IMR-90 (cell line): ENCODE results near the gene PSPH. TPM values are rescaled to one million over a fixed set of nuclear protein-coding genes. Genes with fewer than 3 reads are reported as not detected.

Experiments used
- ATAC-seq: fragments of 200-7000 bp; cut with Tn5 transposase; 2 replicates; pipeline ENCODE4 v1.9.1; 2020; ENCODE audit warnings: low read depth, mild to moderate bottlenecking, moderate library complexity
- BruUV-seq: library from RNA; stranded (reverse); fragments of 400-500 nt; replicated peaks from 2 replicates; lab custom pipeline; 2021; lab: Mats Ljungman, UMichigan
- CTCF ChIA-PET: fragments of 300-600 bp; formaldehyde crosslinking; extraction: SDS; loops from one replicate; lab custom pipeline; 2021; ENCODE audit warnings: antibody characterized with exemption; lab: Yijun Ruan, JAX
- POLR2A ChIA-PET: fragments of 300-600 bp; sonication (Branson Sonifier 250); formaldehyde crosslinking; loops from one replicate; lab custom pipeline; 2022; ENCODE audit warnings: antibody characterized with exemption; ENCODE audit not compliant: unreplicated experiment; lab: Charles Lee
- DNase-seq: peaks from one replicate; pipeline ENCODE4 v3.0.0; 2013
- H2AFZ ChIP-seq: replicated peaks from 2 replicates; pipeline ENCODE3; 2013; ENCODE audit warnings: low read length, mild to moderate bottlenecking; ENCODE audit not compliant: poor library complexity
- H2AK5ac ChIP-seq: 2 replicates; pipeline ENCODE4 v1.6.1; 2013; ENCODE audit warnings: low read depth, low read length, inconsistent platforms
- H2AK9ac ChIP-seq: replicated peaks from 2 replicates; pipeline ENCODE3; 2013; ENCODE audit warnings: mild to moderate bottlenecking, low read depth, low read length, moderate library complexity; ENCODE audit not compliant: poor library complexity
- H2BK120ac ChIP-seq: 2 replicates; pipeline ENCODE4 v1.6.1; 2013; ENCODE audit warnings: low read depth, low read length, inconsistent platforms
- H2BK15ac ChIP-seq: 3 replicates; pipeline ENCODE4 v1.6.1; 2013; ENCODE audit warnings: low read depth, low read length, inconsistent platforms
- H2BK20ac ChIP-seq: 2 replicates; pipeline ENCODE4 v1.6.1; 2013; ENCODE audit warnings: low read depth, mild to moderate bottlenecking, inconsistent platforms, low read length, moderate library complexity
- H2BK5ac ChIP-seq: 2 replicates; pipeline ENCODE4 v1.6.1; 2013; ENCODE audit warnings: mild to moderate bottlenecking, low read depth, low read length, inconsistent platforms; ENCODE audit not compliant: poor library complexity, severe bottlenecking
- H3K14ac ChIP-seq: replicated peaks from 2 replicates; pipeline ENCODE4 v1.6.1; 2013; ENCODE audit warnings: low read depth, low read length, inconsistent platforms
- H3K18ac ChIP-seq: 2 replicates; pipeline ENCODE4 v1.6.1; 2013; ENCODE audit warnings: low read depth, low read length, control low read depth
- H3K23ac ChIP-seq: 2 replicates; pipeline ENCODE4 v1.6.1; 2013; ENCODE audit warnings: low read depth, low read length, inconsistent platforms
- H3K27ac ChIP-seq: 2 replicates; pipeline ENCODE4 v1.5.1; 2013; ENCODE audit warnings: mild to moderate bottlenecking, control low read depth, low read length; ENCODE audit not compliant: insufficient read depth
- H3K27me3 ChIP-seq: 2 replicates; pipeline ENCODE4 v1.6.1; 2013; ENCODE audit warnings: low read length; ENCODE audit not compliant: control insufficient read depth, insufficient read depth
- H3K36me3 ChIP-seq: 2 replicates; pipeline ENCODE4 v1.6.1; 2013; ENCODE audit warnings: low read length, mixed read lengths; ENCODE audit not compliant: control insufficient read depth, insufficient read depth
- H3K4ac ChIP-seq: 2 replicates; pipeline ENCODE4 v1.6.1; 2013; ENCODE audit warnings: low read depth, low read length, inconsistent platforms
- H3K4me1 ChIP-seq: 2 replicates; pipeline ENCODE4 v1.6.1; 2013; ENCODE audit warnings: low read length, mixed read lengths; ENCODE audit not compliant: control insufficient read depth, insufficient read depth
- H3K4me2 ChIP-seq: 2 replicates; pipeline ENCODE4 v1.6.1; 2013; ENCODE audit warnings: low read depth, mild to moderate bottlenecking, control low read depth, low read length, moderate library complexity
- H3K4me3 ChIP-seq: 2 replicates; pipeline ENCODE4 v1.5.1; 2013; ENCODE audit warnings: low read depth, mild to moderate bottlenecking, control low read depth, low read length, moderate library complexity; ENCODE audit not compliant: insufficient read depth
- H3K56ac ChIP-seq: 2 replicates; pipeline ENCODE4 v1.6.1; 2013; ENCODE audit warnings: low read length, inconsistent platforms; ENCODE audit not compliant: insufficient read depth; ENCODE audit errors: extremely low read depth
- H3K79me1 ChIP-seq, 2 experiments: 2 replicates each; pipeline ENCODE4 v1.6.1; 2013; ENCODE audit warnings: low read length in 2 of 2, inconsistent platforms in 1 of 2, low read depth in 1 of 2
- H3K9ac ChIP-seq: 2 replicates; pipeline ENCODE4 v1.6.1; 2013; ENCODE audit warnings: low read depth, low read length, control low read depth
- H3K9me1 ChIP-seq: 2 replicates; pipeline ENCODE4 v1.6.1; 2013; ENCODE audit warnings: low read length, inconsistent platforms; ENCODE audit not compliant: insufficient read depth
- H3K9me3 ChIP-seq: 2 replicates; pipeline ENCODE4 v1.6.1; 2013; ENCODE audit warnings: low read length; ENCODE audit not compliant: control insufficient read depth, insufficient read depth
- H4K20me1 ChIP-seq: 2 replicates; pipeline ENCODE4 v1.6.1; 2013; ENCODE audit warnings: low read length, inconsistent platforms; ENCODE audit not compliant: insufficient read depth
- H4K5ac ChIP-seq: 2 replicates; pipeline ENCODE4 v1.6.1; 2013; ENCODE audit warnings: mild to moderate bottlenecking, low read depth, low read length, control low read depth
- H4K8ac ChIP-seq, 2 experiments: 2 replicates each; pipeline ENCODE4 v1.6.1; 2013; ENCODE audit warnings: low read depth in 2 of 2, low read length in 2 of 2, control low read depth in 1 of 2, inconsistent platforms in 1 of 2
- H4K91ac ChIP-seq: 2 replicates; pipeline ENCODE4 v1.6.1; 2013; ENCODE audit warnings: low read depth, low read length, inconsistent platforms; ENCODE audit not compliant: insufficient read depth
- BHLHE40 ChIP-seq: fragments of 150-350 bp; IDR thresholded peaks from 2 replicates; pipeline ENCODE4 v1.6.1; 2016; ENCODE audit warnings: mild to moderate bottlenecking, low read depth, low read length
- CEBPB ChIP-seq: IDR thresholded peaks from 2 replicates; pipeline ENCODE4 v1.6.1; 2012; ENCODE audit warnings: low read depth, low read length, improper control_type of control experiment
- CHD1 ChIP-seq: IDR thresholded peaks from 2 replicates; pipeline ENCODE4 v1.6.1; 2012; ENCODE audit warnings: low read depth, low read length, improper control_type of control experiment
- ELK1 ChIP-seq: fragments of 150-350 bp; IDR thresholded peaks from 2 replicates; pipeline ENCODE4 v1.6.1; 2016; ENCODE audit warnings: low read depth, mild to moderate bottlenecking, low read length, moderate library complexity, borderline replicate concordance
- FOS ChIP-seq: fragments of 150-350 bp; IDR thresholded peaks from 2 replicates; pipeline ENCODE4 v1.6.1; 2016; ENCODE audit warnings: low read depth, low read length
- MAFK ChIP-seq: IDR thresholded peaks from 2 replicates; pipeline ENCODE4 v1.6.1; 2012; ENCODE audit warnings: low read depth, low read length, improper control_type of control experiment
- MAZ ChIP-seq: IDR thresholded peaks from 2 replicates; pipeline ENCODE4 v1.6.1; 2012; ENCODE audit warnings: low read depth, mild to moderate bottlenecking, low read length, improper control_type of control experiment, moderate library complexity, borderline replicate concordance
- MXI1 ChIP-seq: IDR thresholded peaks from 2 replicates; pipeline ENCODE4 v1.6.1; 2012; ENCODE audit warnings: low read depth, mild to moderate bottlenecking, low read length, moderate library complexity, borderline replicate concordance
- NFE2L2 ChIP-seq: fragments of 150-350 bp; IDR thresholded peaks from 2 replicates; pipeline ENCODE4 v1.6.1; 2016; ENCODE audit warnings: low read depth, mild to moderate bottlenecking, low read length
- RAD21 ChIP-seq: IDR thresholded peaks from 2 replicates; pipeline ENCODE4 v1.6.1; 2012; ENCODE audit warnings: low read length, improper control_type of control experiment
- SMC3 ChIP-seq: fragments of 150-350 bp; IDR thresholded peaks from 2 replicates; pipeline ENCODE4 v1.6.1; 2016; ENCODE audit warnings: low read depth, mild to moderate bottlenecking, antibody characterized with exemption, low read length, moderate library complexity
- WGBS, 2 experiments: methylation state at CpG; one replicate each; pipeline versions ENCODE4 v1.1.5 to v1.1.7; 2013; ENCODE audit warnings: missing lambda C conversion rate in 2 of 2; ENCODE audit not compliant: insufficient read length in 1 of 2; ENCODE audit errors: extremely low coverage in 2 of 2; 5-methylcytosine and 5-hydroxymethylcytosine counted together
- dilution Hi-C: fragments of 300-500 bp; cut with HindIII; formaldehyde crosslinking; loops from one replicate; pipeline ENCODE4 v1.14.3; 2018; ENCODE audit warnings: low sequenced_read_pairs; ENCODE audit not compliant: unreplicated experiment
- in situ Hi-C: fragments of 300-500 bp; cut with MboI; formaldehyde crosslinking; loops from 3 replicates; pipeline ENCODE4 v1.14.3; 2019; ENCODE audit warnings: low sequenced_read_pairs, inconsistent platforms, mixed read lengths
- intact Hi-C: fragments of 100-400 bp; cut with micrococcal nuclease; formaldehyde crosslinking; loops from 2 replicates; pipeline ENCODE4 v1.10.0; 2022
- polyA plus RNA-seq, 3 experiments: library from polyadenylated mRNA; depleted of rRNA; stranded (reverse); fragments of >200 nt; gene quantifications; 2 replicates each; pipeline ENCODE4 v1.2.3, GENCODE V29; 2012; ENCODE audit warnings: low replicate concordance in 1 of 3
- total RNA-seq: library from RNA; depleted of rRNA; stranded (reverse); fragments of >200 nt; gene quantifications from 2 replicates; pipeline ENCODE4 v1.2.3, GENCODE V29; 2012
- TF ChIP-seq, protein P1 (sequence below): fragments of 150-350 bp; IDR thresholded peaks from 2 replicates; pipeline ENCODE4 v1.6.1; 2017; ENCODE audit warnings: mild to moderate bottlenecking, antibody characterized with exemption, low read length, low read depth
- TF ChIP-seq, protein P2 (sequence below): conservative IDR thresholded peaks from 2 replicates; pipeline ENCODE4 v1.5.1; 2012; ENCODE audit warnings: mild to moderate bottlenecking, low read depth, low read length, improper control_type of control experiment

The PSPH gene
- total and polyA plus RNA-seq, 2 of the 4 experiments (the other 2 are of a cell fraction), result 31.8 to 48.4 TPM

- H3K56ac ChIP-seq, result no peak overlapping the region
- intact Hi-C loops (no loop called here), dilution Hi-C loops (no loop called here), in situ Hi-C loops (loop anchor here (25.0 kb wide), 2 partner anchors 800 to 1325 kb away; partner anchors contain the start of gene SEC61G)
- peaks cover under 1% of the 10 kb centered on the region for H3K4me1 ChIP-seq
- no peak overlapping the region for H2AK9ac ChIP-seq
- H3K9ac ChIP-seq, result no peak overlapping the region
- peaks cover 3% of the 10 kb centered on the region; the same call in 1 of the 2 replicates for H3K9me1 ChIP-seq
- ChIA-PET CTCF (no interaction called here), POLR2A (no interaction called here)
- no peak for TF ChIP-seq ELK1
- no peak for TF ChIP-seq RAD21
- TF ChIP-seq SMC3, result no peak
- TF ChIP-seq, protein P1, sequence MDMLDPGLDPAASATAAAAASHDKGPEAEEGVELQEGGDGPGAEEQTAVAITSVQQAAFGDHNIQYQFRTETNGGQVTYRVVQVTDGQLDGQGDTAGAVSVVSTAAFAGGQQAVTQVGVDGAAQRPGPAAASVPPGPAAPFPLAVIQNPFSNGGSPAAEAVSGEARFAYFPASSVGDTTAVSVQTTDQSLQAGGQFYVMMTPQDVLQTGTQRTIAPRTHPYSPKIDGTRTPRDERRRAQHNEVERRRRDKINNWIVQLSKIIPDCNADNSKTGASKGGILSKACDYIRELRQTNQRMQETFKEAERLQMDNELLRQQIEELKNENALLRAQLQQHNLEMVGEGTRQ, result no peak
- no peak for TF ChIP-seq MAZ
- TF ChIP-seq, protein P2, sequence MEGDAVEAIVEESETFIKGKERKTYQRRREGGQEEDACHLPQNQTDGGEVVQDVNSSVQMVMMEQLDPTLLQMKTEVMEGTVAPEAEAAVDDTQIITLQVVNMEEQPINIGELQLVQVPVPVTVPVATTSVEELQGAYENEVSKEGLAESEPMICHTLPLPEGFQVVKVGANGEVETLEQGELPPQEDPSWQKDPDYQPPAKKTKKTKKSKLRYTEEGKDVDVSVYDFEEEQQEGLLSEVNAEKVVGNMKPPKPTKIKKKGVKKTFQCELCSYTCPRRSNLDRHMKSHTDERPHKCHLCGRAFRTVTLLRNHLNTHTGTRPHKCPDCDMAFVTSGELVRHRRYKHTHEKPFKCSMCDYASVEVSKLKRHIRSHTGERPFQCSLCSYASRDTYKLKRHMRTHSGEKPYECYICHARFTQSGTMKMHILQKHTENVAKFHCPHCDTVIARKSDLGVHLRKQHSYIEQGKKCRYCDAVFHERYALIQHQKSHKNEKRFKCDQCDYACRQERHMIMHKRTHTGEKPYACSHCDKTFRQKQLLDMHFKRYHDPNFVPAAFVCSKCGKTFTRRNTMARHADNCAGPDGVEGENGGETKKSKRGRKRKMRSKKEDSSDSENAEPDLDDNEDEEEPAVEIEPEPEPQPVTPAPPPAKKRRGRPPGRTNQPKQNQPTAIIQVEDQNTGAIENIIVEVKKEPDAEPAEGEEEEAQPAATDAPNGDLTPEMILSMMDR, result no peak
- TF ChIP-seq MAFK, result no peak
- no peak for TF ChIP-seq FOS
- no peak for TF ChIP-seq CEBPB
- TF ChIP-seq CHD1, result no peak
- TF ChIP-seq MXI1, result no peak
- no peak for TF ChIP-seq NFE2L2
- TF ChIP-seq BHLHE40, result no peak
- no peak overlapping the region for H3K23ac ChIP-seq
- ATAC-seq (no peak), DNase-seq (no peak)
- BruUV-seq, result no TSS peak
- no peak overlapping the region for H4K8ac ChIP-seq
- H3K4ac ChIP-seq, result no peak overlapping the region
- no peaks in the 10 kb centered on the region for H3K9me3 ChIP-seq
- H3K18ac ChIP-seq, result no peak overlapping the region
- H2BK5ac ChIP-seq, result no peak overlapping the region
- H3K27me3 ChIP-seq, result no peaks in the 10 kb centered on the region
- no peak overlapping the region for H4K5ac ChIP-seq
- H2AK5ac ChIP-seq, result no peak overlapping the region
- no peaks in the 10 kb centered on the region for H4K20me1 ChIP-seq
- H3K4me3 ChIP-seq, result no peak overlapping the region
- no peak overlapping the region for H3K27ac ChIP-seq
- H3K4me2 ChIP-seq, result no peak overlapping the region
- H2BK120ac ChIP-seq, result no peak overlapping the region
- no peak overlapping the region for H4K91ac ChIP-seq
- H2BK15ac ChIP-seq, result no peak overlapping the region
- H3K79me1 ChIP-seq, result 0 out of 4 replicates have a peak, but pooled peaks cover 0 to 3% of the 10 kb centered on the region in 2 experiments
- no peak overlapping the region for H2BK20ac ChIP-seq
- WGBS, 2 experiments, result no CpG with 5 or more reads among the region's 16 CpGs
- H3K36me3 ChIP-seq, result peaks cover 14% of the 10 kb centered on the region; the same call in 1 of the 2 replicates
- no peak overlapping the region for H3K14ac ChIP-seq
- H2AFZ ChIP-seq, result no peak overlapping the region
Measured at GRCh38 chr7:56087445-56087844, 36.2 kb upstream of the PSPH start.
